K562 (cell line): ENCODE data around the gene CADPS2. TPM values are rescaled to one million over a fixed set of nuclear protein-coding genes. Genes with fewer than 3 reads are reported as not detected.

Source experiments
- ATAC-seq: fragments of 200-7000 bp; cut with Tn5 transposase; 3 replicates; pipeline ENCODE4 v1.9.1; 2020; ENCODE audit warnings: moderate library complexity
- BruUV-seq: library from RNA; stranded (reverse); fragments of 400-500 nt; replicated peaks from 2 replicates; lab custom pipeline; 2021; lab: Mats Ljungman, UMichigan
- CTCF ChIA-PET: fragments of 300-600 bp; formaldehyde crosslinking; extraction: SDS; loops from one replicate; lab custom pipeline; 2021; ENCODE audit warnings: low intra/inter-chr PET ratio; lab: Yijun Ruan, JAX
- POLR2A ChIA-PET: fragments of 300-600, 350-650 bp; sonication (Branson Sonifier 250); formaldehyde crosslinking; extraction: SDS; loops from one replicate; lab custom pipeline; 2021; ENCODE audit warnings: antibody characterized with exemption, inconsistent platforms; lab: Yijun Ruan, JAX
- DNase-seq, 4 experiments: peaks; one replicate each; pipeline versions ENCODE4 v3.0.0 to v3.0.0-alpha.2; 2011 to 2018; ENCODE audit warnings: low spot score in 3 of 4, mixed read lengths in 3 of 4; ENCODE audit errors: extremely low read depth in 1 of 4
- FAIRE-seq: peaks from 2 replicates; lab custom pipeline; 2011; peaks lifted over from hg19 to GRCh38; lab: Jason Lieb, UNC
- H2AFZ ChIP-seq: 2 replicates; pipeline ENCODE4 v1.6.0; 2011; ENCODE audit warnings: low read depth, low read length, control low read depth, inconsistent platforms
- H3K27ac ChIP-seq: fragments of 200-600 bp; 3 replicates; pipeline ENCODE4 v1.8.0; 2011; ENCODE audit warnings: low read depth, mild to moderate bottlenecking, control low read depth, inconsistent platforms, low read length, moderate library complexity, mixed read lengths; ENCODE audit errors: extremely low read depth
- H3K27me3 ChIP-seq, 2 experiments: fragments of 300-600 bp in 1 of 2; 2 replicates in 1 of 2; 3 replicates in 1 of 2; pipeline versions ENCODE4 v1.6.0 to v1.8.0; 2011; ENCODE audit warnings: inconsistent platforms in 2 of 2, low read length in 2 of 2, mild to moderate bottlenecking in 1 of 2, mixed read lengths in 1 of 2, moderate library complexity in 1 of 2; ENCODE audit not compliant: control insufficient read depth in 2 of 2, insufficient read depth in 2 of 2
- H3K36me3 ChIP-seq: fragments of 300-600 bp; 3 replicates; pipeline ENCODE4 v1.8.0; 2011; ENCODE audit warnings: mild to moderate bottlenecking, low read length, inconsistent platforms; ENCODE audit not compliant: control insufficient read depth, insufficient read depth
- H3K4me1 ChIP-seq, 2 experiments: fragments of 200-600 bp in 1 of 2; replicated peaks in 1 of 2; 2 replicates in 1 of 2; 3 replicates in 1 of 2; pipeline versions ENCODE4 v1.5.1 to v1.8.0; 2011; ENCODE audit warnings: inconsistent platforms in 2 of 2, low read length in 2 of 2, mild to moderate bottlenecking in 1 of 2, mixed read lengths in 1 of 2, moderate library complexity in 1 of 2; ENCODE audit not compliant: control insufficient read depth in 2 of 2, insufficient read depth in 2 of 2
- H3K4me2 ChIP-seq: 2 replicates; pipeline ENCODE4 v1.6.1; 2011; ENCODE audit warnings: low read length, control low read depth, inconsistent platforms, mixed read lengths; ENCODE audit not compliant: insufficient read depth
- H3K4me3 ChIP-seq: fragments of 200-600 bp; sonication (generic), shearing (Covaris generic); 2 replicates; pipeline ENCODE4 v1.5.1; 2016; ENCODE audit warnings: control low read depth, inconsistent platforms
- H3K79me2 ChIP-seq: fragments of 200-600 bp; 3 replicates; pipeline ENCODE4 v1.8.0; 2011; ENCODE audit warnings: low read length, inconsistent platforms; ENCODE audit not compliant: control insufficient read depth, insufficient read depth
- H3K9ac ChIP-seq, 2 experiments: 2 replicates each; pipeline versions ENCODE4 v1.6.0 to v1.6.1; 2011; ENCODE audit warnings: low read depth in 2 of 2, low read length in 2 of 2, control low read depth in 1 of 2, inconsistent platforms in 1 of 2, mild to moderate bottlenecking in 1 of 2, mixed read lengths in 1 of 2; ENCODE audit not compliant: insufficient read depth in 1 of 2
- H3K9me1 ChIP-seq: one replicate; pipeline ENCODE4 v1.6.0; 2011; ENCODE audit warnings: inconsistent platforms, mild to moderate bottlenecking, low read length, moderate library complexity; ENCODE audit not compliant: control insufficient read depth, insufficient read depth
- H3K9me3 ChIP-seq: replicated peaks from 2 replicates; pipeline ENCODE4 v1.5.1; 2011; ENCODE audit warnings: low read depth, low read length, inconsistent platforms; ENCODE audit not compliant: control insufficient read depth, insufficient read depth
- H4K20me1 ChIP-seq: replicated peaks from 2 replicates; pipeline ENCODE4 v1.6.1; 2011; ENCODE audit warnings: low read length, inconsistent platforms, mixed read lengths; ENCODE audit not compliant: control insufficient read depth, insufficient read depth
- CBX2 ChIP-seq: fragments of 200-600 bp; sonication (generic); IDR thresholded peaks from one replicate; pipeline ENCODE4 v1.6.1; 2012; ENCODE audit warnings: mild to moderate bottlenecking, low read length, inconsistent platforms; ENCODE audit not compliant: insufficient read depth, poor library complexity, severe bottlenecking
- GTF2A2 ChIP-seq: IDR thresholded peaks from 2 replicates; pipeline ENCODE4 v1.6.1; 2016; ENCODE audit warnings: mild to moderate bottlenecking, missing genetic modification characterization, missing compliant biosample characterization
- KAT2B ChIP-seq: IDR thresholded peaks from one replicate; pipeline ENCODE4 v1.6.1; 2012; ENCODE audit warnings: low read depth, mild to moderate bottlenecking, control low read depth, inconsistent platforms, low read length, moderate library complexity
- MECOM ChIP-seq: fragments of 250-450 bp; sonication (Bioruptor Pico); IDR thresholded peaks from 2 replicates; pipeline ENCODE4 v1.8.0; 2022; ENCODE audit warnings: inconsistent platforms
- NCOA2 ChIP-seq, 2 experiments: fragments of 450-650 bp; IDR thresholded peaks; 2 replicates each; pipeline ENCODE4 v1.6.1; 2018; ENCODE audit warnings: mild to moderate bottlenecking in 2 of 2, moderate library complexity in 1 of 2; ENCODE audit not compliant: partially characterized antibody in 2 of 2
- SP2 ChIP-seq: IDR thresholded peaks from 2 replicates; pipeline ENCODE4 v1.6.1; 2011; ENCODE audit warnings: mild to moderate bottlenecking, low read depth, low read length, moderate library complexity; ENCODE audit not compliant: poor library complexity, severe bottlenecking; ENCODE audit errors: extremely low read depth
- ZNF184 ChIP-seq: sonication (generic); formaldehyde crosslinking; IDR thresholded peaks from 2 replicates; pipeline ENCODE4 v1.5.0; 2020; ENCODE audit warnings: missing genetic modification reagents
- ZNF408 ChIP-seq: fragments of 250-450 bp; sonication (Bioruptor Pico); IDR thresholded peaks from 2 replicates; pipeline ENCODE4 v1.4.0; 2020; ENCODE audit warnings: low read depth, mild to moderate bottlenecking, moderate library complexity
- WGBS: fragments of 100-300 bp; shearing (Covaris generic); methylation state at CpG from one replicate; pipeline ENCODE4 v1.1.6; 2016; ENCODE audit warnings: low coverage, mixed read lengths; ENCODE audit not compliant: insufficient coverage; ENCODE audit errors: missing lambda C conversion rate; 5-methylcytosine and 5-hydroxymethylcytosine counted together
- in situ Hi-C: fragments of 300-500 bp; cut with MboI; formaldehyde crosslinking; loops from 4 replicates; pipeline ENCODE4 v1.15.0; 2018; ENCODE audit warnings: inconsistent platforms, mixed read lengths
- intact Hi-C: fragments of 100-400 bp; cut with micrococcal nuclease; formaldehyde crosslinking; loops from 2 replicates; pipeline ENCODE4 v1.14.2; 2022
- polyA plus RNA-seq, 8 experiments: library from polyadenylated mRNA; depleted of rRNA in 4 of 8; stranded (reverse) in 5 of 8; unstranded in 3 of 8; fragments of >200 nt; fragmentation: Nextera tagmentation in 2 of 8; fragmentation: Illumina TruSeq in 1 of 8; extraction: Ambion mirVana in 2 of 8; extraction: Trizol in 1 of 8; gene quantifications; 2 replicates each; pipeline versions ENCODE4 v1.2.1 to v1.2.3, GENCODE V29; 2011 to 2014; ENCODE audit warnings: inconsistent platforms in 1 of 8, missing spikeins in 1 of 8
- total RNA-seq, 7 experiments: library from RNA; depleted of rRNA in 6 of 7; stranded (reverse); fragments of >200 nt in 6 of 7; fragmentation: Illumina TruSeq in 2 of 7; extraction: Trizol in 2 of 7; gene quantifications; 2 replicates each; pipeline versions ENCODE4 v1.2.1 to v1.2.3, GENCODE V29; 2011 to 2021; ENCODE audit warnings: low replicate concordance in 1 of 7
- TF ChIP-seq, protein P1 (sequence below): IDR thresholded peaks from 2 replicates; pipeline ENCODE4 v1.6.1; 2011; ENCODE audit warnings: borderline replicate concordance, low read depth, mild to moderate bottlenecking, moderate library complexity, low read length; ENCODE audit not compliant: insufficient read depth, poor library complexity, severe bottlenecking
- TF ChIP-seq, protein P2 (sequence below): fragments of 250-450 bp; sonication (Bioruptor Pico); IDR thresholded peaks from 2 replicates; pipeline ENCODE4 v1.8.0; 2021; ENCODE audit warnings: borderline replicate concordance, mild to moderate bottlenecking, moderate library complexity; ENCODE audit not compliant: poor library complexity, severe bottlenecking
- TF ChIP-seq, protein P3 (sequence below): fragments of 200-800 bp; sonication (Bioruptor generic); IDR thresholded peaks from 2 replicates; pipeline ENCODE4 v1.6.1; 2017; ENCODE audit warnings: missing genetic modification characterization, missing compliant biosample characterization
- TF ChIP-seq, protein P4 (sequence below): fragments of 250-450 bp; sonication (Bioruptor Pico); IDR thresholded peaks from 2 replicates; pipeline ENCODE4 v1.4.0; 2020; ENCODE audit warnings: mild to moderate bottlenecking, moderate library complexity

CADPS2 gene
- total and polyA plus RNA-seq, 9 of the 15 experiments (the other 6 are each of a cell fraction or from before 2014, with no cell fraction given): 0.03 to 0.14 (median 0.04) TPM; not detected in 1

DNA sequence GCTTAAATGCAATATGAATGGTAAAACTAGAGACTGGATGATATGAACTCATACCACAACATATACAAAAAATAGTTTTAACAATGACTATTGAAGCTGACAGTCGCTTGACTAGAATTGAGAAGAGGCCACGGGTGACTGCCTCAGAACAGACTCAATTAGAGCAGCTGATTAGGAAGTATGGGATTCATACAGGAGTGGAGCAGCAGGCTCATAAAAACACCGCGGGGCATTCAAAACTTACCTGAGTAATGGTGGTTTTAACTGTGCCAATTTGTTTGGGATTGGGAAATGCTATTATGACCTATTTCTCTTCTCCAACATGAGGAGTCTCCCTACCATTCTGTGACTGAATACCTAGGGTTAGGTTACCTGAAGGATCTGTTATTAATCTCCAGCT is 2.1 kb downstream of the CADPS2 start (continued):
- TF ChIP-seq, protein P1, sequence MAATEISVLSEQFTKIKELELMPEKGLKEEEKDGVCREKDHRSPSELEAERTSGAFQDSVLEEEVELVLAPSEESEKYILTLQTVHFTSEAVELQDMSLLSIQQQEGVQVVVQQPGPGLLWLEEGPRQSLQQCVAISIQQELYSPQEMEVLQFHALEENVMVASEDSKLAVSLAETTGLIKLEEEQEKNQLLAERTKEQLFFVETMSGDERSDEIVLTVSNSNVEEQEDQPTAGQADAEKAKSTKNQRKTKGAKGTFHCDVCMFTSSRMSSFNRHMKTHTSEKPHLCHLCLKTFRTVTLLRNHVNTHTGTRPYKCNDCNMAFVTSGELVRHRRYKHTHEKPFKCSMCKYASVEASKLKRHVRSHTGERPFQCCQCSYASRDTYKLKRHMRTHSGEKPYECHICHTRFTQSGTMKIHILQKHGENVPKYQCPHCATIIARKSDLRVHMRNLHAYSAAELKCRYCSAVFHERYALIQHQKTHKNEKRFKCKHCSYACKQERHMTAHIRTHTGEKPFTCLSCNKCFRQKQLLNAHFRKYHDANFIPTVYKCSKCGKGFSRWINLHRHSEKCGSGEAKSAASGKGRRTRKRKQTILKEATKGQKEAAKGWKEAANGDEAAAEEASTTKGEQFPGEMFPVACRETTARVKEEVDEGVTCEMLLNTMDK: no peak
- no peak for TF ChIP-seq SP2

DNA sequence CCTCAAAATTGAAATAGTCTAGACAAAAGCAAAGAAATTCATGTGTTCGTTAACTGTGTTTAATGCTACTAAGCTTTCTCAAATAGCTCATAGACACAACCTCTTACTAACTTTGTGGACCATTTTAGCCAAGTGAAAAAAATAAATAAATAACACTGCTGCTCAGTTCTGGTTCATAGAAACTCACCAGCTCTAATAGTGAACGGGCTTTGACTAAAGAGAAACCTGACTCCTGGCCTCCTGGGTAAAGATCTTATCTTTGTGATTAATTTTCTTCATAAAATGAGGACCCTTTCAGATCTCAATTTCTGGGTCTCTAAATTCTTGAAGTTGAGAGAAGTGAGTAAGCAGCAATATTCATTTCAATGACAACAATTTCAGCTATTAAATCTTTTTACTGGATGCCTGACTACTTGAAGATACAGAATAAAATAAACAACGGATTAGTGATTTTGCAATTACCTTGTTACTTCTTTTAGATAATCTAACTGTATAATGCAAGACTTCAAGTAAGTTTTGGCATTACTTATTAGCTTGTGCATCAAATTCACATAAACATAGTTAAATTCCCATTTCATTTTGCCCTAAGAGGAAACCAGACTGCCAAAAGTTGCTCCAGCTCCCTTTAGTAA is 3.1 kb downstream of the CADPS2 start:
- in situ Hi-C loops: no loop called here
- Histone ChIP-seq H3K4me2 (no peak overlapping the region), H3K9me3 (no peaks in the 10 kb centered on the region), H3K4me1 (peaks cover 0 to 15% of the 10 kb centered on the region in 2 experiments; a peak in 2 of 5 replicates), H2AFZ (no peak overlapping the region), H4K20me1 (no peaks in the 10 kb centered on the region), H3K27me3 (peaks cover 15 to 20% of the 10 kb centered on the region in 2 experiments), H3K36me3 (no peaks in the 10 kb centered on the region), H3K4me3 (no peak overlapping the region), H3K9ac (no peak overlapping the region), H3K79me2 (no peaks in the 10 kb centered on the region), H3K9me1 (no peaks in the 10 kb centered on the region), H3K27ac (no peak overlapping the region)
- no TSS peak for BruUV-seq
- DNase-seq: no peak
- CTCF ChIA-PET: no interaction called here
- no peak for FAIRE-seq
- ATAC-seq: no peak
- POLR2A ChIA-PET: no interaction called here
- intact Hi-C loops: no loop called here
- 0% methylated on average over 3 of the region's 3 CpGs for WGBS
- TF ChIP-seq MECOM (CRISPR knock-in tag) (no peak), ZNF184 (CRISPR knock-in tag) (no peak), NCOA2 (IDR thresholded peaks at IDR 0.05; ENCODE audit: partially characterized antibody in 2 of 2) (no peak), ZNF408 (CRISPR knock-in tag) (no peak), KAT2B (no peak), GTF2A2 (tag) (no peak), CBX2 (no peak)
- TF ChIP-seq, protein P2, sequence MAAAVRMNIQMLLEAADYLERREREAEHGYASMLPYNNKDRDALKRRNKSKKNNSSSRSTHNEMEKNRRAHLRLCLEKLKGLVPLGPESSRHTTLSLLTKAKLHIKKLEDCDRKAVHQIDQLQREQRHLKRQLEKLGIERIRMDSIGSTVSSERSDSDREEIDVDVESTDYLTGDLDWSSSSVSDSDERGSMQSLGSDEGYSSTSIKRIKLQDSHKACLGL (CRISPR knock-in tag): no peak
- TF ChIP-seq, protein P3, sequence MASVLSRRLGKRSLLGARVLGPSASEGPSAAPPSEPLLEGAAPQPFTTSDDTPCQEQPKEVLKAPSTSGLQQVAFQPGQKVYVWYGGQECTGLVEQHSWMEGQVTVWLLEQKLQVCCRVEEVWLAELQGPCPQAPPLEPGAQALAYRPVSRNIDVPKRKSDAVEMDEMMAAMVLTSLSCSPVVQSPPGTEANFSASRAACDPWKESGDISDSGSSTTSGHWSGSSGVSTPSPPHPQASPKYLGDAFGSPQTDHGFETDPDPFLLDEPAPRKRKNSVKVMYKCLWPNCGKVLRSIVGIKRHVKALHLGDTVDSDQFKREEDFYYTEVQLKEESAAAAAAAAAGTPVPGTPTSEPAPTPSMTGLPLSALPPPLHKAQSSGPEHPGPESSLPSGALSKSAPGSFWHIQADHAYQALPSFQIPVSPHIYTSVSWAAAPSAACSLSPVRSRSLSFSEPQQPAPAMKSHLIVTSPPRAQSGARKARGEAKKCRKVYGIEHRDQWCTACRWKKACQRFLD (CRISPR knock-in tag): no peak
- TF ChIP-seq, protein P4, sequence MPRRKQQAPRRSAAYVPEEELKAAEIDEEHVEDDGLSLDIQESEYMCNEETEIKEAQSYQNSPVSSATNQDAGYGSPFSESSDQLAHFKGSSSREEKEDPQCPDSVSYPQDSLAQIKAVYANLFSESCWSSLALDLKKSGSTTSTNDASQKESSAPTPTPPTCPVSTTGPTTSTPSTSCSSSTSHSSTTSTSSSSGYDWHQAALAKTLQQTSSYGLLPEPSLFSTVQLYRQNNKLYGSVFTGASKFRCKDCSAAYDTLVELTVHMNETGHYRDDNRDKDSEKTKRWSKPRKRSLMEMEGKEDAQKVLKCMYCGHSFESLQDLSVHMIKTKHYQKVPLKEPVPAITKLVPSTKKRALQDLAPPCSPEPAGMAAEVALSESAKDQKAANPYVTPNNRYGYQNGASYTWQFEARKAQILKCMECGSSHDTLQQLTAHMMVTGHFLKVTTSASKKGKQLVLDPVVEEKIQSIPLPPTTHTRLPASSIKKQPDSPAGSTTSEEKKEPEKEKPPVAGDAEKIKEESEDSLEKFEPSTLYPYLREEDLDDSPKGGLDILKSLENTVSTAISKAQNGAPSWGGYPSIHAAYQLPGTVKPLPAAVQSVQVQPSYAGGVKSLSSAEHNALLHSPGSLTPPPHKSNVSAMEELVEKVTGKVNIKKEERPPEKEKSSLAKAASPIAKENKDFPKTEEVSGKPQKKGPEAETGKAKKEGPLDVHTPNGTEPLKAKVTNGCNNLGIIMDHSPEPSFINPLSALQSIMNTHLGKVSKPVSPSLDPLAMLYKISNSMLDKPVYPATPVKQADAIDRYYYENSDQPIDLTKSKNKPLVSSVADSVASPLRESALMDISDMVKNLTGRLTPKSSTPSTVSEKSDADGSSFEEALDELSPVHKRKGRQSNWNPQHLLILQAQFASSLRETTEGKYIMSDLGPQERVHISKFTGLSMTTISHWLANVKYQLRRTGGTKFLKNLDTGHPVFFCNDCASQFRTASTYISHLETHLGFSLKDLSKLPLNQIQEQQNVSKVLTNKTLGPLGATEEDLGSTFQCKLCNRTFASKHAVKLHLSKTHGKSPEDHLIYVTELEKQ (CRISPR knock-in tag): no peak
